NCI-H226 (cell line): ENCODE measurements around the gene RPAP3.

Experiments
- DNase-seq: peaks from one replicate; pipeline ENCODE4 v3.0.0-alpha.2; 2015

The RPAP3 gene, protein sequence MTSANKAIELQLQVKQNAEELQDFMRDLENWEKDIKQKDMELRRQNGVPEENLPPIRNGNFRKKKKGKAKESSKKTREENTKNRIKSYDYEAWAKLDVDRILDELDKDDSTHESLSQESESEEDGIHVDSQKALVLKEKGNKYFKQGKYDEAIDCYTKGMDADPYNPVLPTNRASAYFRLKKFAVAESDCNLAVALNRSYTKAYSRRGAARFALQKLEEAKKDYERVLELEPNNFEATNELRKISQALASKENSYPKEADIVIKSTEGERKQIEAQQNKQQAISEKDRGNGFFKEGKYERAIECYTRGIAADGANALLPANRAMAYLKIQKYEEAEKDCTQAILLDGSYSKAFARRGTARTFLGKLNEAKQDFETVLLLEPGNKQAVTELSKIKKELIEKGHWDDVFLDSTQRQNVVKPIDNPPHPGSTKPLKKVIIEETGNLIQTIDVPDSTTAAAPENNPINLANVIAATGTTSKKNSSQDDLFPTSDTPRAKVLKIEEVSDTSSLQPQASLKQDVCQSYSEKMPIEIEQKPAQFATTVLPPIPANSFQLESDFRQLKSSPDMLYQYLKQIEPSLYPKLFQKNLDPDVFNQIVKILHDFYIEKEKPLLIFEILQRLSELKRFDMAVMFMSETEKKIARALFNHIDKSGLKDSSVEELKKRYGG

GRCh38 chr12:47705566-47706425, at the start of gene RPAP3:
Gene RPAP3 (minus strand): TSS chr12:47706030. CDS start chr12:47702840, 3,190 bp downstream.
- peak; percentile 92 for DNase-seq

GRCh38 chr12:47754881-47755280, 49.1 kb upstream of the RPAP3 start:
- no peak for DNase-seq

- peak; percentile 94 for DNase-seq
Observed at GRCh38 chr12:47754126-47754525, 48.3 kb upstream of the RPAP3 start.

DNA sequence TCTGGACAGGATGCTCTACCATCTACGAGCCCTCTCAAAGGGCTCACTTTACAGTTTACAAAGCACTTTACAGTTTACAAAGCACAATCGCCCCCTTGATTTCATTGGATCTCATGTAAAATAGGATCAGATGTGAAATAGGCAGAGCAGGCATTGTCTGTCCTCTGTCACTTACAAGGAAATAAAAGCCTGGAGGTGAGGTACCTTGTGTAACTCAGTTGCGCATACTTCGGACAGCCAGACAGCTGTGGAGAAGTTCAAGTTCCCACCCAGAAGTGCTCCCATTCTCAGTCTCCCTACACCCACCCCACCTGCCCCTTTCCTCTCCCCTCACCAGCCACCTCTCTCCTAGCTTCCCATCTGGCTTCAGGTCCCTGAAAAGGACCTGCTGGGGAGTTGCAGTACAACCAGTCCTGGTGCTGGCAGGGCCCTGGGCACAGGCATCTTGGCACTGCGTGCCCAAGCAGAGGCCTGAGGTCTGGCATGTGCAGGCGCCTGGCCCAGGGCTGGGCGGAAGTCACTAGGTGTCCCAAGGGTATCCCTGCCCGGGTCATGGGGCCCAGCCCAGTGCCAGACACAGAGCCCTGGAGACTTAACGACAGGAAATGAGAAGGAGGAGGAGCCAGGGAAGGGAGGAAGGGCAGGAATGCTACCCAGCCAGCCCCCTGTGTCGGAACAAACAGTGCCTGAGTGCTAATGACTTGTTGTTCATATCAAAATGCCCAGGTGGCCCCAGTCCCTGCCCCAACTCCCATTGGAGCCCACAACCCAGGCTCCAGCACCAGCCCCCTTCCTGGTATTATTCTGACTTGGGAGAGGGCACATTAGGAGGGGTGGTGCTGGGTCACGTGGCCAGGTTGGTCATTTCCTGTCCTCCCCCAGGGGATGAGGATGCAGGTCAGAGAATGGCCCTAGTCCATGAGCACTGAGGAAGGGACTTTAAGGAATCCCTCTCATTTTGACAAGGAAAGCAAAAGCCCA, 47.5 kb upstream of the RPAP3 start:
- DNase-seq, result peak; percentile 64

DNA sequence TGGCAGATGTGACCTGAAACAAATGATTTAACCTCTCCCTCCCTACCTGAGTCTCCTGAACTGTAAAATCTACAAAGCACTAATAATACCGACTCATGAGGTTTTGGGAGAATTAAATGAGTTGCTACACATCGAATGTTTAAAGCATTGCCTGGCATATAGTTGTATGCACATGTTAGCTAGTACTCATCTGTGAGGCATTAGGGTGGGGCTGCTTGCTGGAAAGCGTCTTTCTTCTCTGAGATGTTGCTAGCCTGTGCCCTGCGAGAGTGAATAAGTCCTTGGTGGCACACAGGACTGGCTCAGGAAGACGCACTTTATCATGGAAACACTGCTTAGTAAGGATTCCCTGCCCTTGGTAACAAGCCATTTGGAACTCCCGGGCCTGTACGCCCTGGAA, 46.7 kb upstream of the RPAP3 start:
- DNase-seq, result peak; percentile 80

DNA sequence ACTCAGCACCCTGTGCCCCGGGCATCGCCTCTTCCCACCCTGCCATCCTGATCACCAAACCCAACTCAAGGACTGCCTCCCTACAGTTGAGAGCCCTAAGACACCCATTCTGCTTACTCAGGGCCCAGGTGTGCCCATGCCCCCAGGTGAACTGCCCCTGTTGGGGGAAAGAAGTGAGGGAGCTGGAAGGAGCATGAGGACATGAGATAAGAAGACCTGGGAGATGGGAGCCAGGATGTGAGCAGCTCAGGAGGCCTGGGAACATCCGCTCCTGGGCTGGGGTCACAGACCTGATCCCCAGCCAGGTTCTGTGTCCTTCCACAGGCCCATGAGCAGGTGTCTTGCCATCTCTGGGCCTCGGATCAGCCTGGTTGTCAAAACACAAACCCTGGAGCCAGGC, 46.3 kb upstream of the RPAP3 start:
- no peak for DNase-seq

- DNase-seq, result no peak
Observed at GRCh38 chr12:47751561-47751960, 45.7 kb upstream of the RPAP3 start.

GRCh38 chr12:47750916-47751470, 45.2 kb upstream of the RPAP3 start:
- no peak for DNase-seq

DNA sequence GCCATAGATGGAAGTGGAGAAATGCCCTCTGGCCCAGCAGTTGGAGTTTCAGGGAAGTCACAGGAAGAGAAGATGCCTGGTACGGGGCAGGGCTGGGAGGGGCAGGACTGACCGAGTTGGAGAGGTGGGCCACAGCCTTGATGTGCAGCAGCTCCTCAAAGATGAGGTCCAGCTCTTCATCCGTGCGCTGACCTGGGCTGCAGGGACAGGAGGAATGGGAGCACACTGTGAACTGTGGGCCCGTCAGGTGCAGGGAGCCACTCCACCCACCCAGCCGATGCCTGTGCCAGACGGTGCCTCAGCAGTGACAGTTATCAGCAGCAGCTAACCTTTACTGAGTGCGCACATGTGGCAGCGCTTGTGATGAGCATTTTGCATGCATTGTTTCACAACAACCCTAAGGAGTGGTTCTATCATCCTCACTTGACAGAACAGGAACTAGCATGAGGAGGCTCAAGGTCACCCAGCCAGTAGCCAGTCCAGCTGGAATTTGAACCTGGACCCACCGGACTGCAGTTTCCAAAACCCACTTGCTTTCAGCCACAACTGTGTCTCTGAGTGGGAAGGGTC, 44.5 kb upstream of the RPAP3 start:
- DNase-seq, result no peak

- no peak for DNase-seq
Observed at GRCh38 chr12:47748899-47749298, 43.1 kb upstream of the RPAP3 start.

GRCh38 chr12:47748507-47748828, 42.6 kb upstream of the RPAP3 start:
- no peak for DNase-seq

GRCh38 chr12:47747596-47748506, 42.0 kb upstream of the RPAP3 start:
- no peak for DNase-seq

DNA sequence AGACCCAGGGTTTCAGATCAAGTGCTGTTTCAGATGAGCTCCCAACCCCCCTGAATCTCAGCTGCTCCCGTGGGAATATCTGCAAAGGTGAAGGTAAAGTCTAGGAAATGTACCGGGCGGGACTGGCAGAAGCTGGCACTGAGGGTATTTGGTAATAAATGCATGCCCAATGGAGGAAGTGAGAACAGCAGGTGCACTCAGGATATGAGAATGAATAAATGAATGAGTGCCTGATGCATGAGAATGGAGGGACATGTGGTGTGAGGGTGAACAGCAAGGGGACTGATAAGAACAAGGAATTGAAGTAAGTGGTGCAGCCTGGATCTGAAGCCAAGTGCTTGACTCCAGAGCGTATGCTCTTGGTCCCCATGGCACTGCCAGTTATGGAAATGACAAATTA, 41.3 kb upstream of the RPAP3 start:
- DNase-seq, result no peak

- DNase-seq, result no peak
Observed at GRCh38 chr12:47746523-47746922, 40.7 kb upstream of the RPAP3 start.

DNA sequence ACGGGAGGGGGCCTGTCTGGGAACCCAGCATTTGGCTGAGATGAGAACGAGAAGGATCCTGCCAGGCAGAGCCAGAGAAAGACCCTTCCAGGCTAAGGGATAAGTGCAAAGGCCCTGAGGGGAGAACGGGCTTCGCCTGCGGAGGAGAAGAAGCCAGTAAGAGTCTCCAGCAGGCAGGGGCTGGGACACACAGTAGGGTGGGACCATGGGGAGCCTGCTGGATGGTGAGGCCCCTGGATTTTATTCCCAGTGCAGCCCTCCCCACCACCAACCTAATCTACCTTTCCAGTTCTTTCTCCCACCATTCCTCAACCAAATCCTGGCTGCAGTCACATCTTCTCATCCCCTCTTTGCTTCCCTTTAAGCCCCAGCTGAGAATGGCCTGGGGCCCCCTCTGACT, 40.2 kb upstream of the RPAP3 start:
- DNase-seq, result no peak

DNA sequence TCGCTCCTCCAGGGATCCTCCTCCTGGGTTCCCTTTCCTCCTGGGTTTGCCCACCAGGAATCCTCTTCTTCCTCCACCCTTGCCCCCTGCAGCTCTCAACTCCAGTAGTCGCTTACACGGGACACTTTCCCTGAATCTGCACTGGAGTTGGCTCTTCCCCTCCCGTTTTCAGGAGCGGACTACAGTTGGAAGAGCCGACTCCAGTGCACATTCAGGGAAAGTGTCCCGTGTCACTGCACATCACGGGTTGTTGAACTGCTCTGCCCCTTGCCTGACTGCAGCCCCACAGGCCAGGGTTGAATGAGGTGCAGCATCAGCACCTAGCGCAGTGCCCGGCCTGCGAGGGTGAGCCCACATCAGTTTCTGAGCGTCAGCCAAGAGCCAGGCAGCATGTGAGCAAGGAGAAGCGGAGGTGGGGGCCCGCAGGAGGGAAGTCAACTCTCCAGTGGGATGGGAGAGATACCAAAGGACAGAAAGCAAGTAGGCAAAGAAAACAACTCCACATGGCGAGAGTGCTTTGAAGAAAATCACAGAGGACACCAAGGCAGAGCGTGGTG, 39.7 kb upstream of the RPAP3 start:
- DNase-seq, result no peak

GRCh38 chr12:47744778-47745436, 39.1 kb upstream of the RPAP3 start:
- DNase-seq, result no peak

DNA sequence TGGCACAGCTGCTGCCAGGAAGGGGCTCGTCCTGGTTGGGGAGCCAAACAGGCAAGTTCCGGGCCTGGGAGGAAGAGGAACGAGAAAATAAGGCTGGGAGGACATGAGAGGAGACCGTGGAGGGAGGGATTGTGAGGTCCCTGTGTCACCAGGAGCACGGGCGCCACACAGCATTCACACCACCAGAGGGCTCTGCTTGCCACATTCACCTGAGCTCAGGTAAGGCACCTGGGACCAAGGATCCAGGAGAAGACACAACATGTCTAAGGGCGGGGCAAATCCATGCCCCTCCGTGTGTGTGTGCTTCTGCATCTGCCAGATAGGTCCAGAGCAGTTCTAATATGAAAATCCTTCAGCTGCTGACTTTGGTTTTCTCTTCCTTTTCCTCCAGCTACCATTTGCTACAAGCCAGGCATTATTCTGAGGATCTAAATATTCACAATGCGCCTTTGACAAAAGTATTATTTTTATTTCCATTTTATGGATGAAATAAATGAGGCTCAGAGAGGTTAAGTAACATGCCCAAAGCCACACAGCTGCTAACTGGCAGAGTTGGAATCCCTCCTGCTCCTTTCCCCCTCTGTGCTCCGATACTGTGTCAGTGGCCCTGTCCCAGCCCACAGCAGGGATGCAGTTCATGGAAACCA, 38.3 kb upstream of the RPAP3 start:
- DNase-seq, result no peak

DNA sequence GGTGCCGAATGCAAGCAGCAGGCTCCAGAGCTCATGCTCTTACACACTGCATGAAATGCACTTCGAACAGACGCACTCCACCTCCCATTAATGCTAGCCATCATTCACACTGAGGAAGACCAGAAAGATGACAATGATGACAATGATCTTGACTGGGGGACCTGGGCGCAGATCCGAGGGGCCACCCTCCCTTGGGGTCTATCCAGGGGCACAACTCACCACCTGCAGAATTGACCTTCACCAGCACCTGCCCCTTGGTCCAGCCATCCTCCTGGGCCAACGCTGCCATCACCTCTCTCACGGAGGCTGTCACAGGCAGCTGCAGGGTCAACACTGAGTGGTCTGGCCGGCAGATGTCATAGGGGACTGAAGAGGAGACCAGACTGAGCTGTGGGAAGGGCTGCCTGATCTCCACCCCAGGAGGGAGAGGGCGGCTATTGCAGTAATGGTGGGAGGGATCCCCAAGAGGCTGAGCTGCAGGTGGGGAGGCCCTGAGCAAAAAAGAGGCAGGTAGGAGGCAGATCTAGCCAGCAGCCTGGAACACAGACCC, 37.6 kb upstream of the RPAP3 start:
- DNase-seq, result no peak
